Neuronal stem cell (in vitro differentiated cells): ENCODE data around the gene LY9.

ENCODE experiments used
- DNase-seq: peaks from one replicate; pipeline ENCODE4 v3.0.0-alpha.2; 2013; ENCODE audit warnings: low spot score
- H2AFZ ChIP-seq: one replicate; pipeline ENCODE4 v1.6.1; 2013; ENCODE audit warnings: mild to moderate bottlenecking, low read length, inconsistent platforms
- H2AK5ac ChIP-seq: 2 replicates; pipeline ENCODE4 v1.6.1; 2013; ENCODE audit warnings: low read depth, mild to moderate bottlenecking, inconsistent platforms, low read length, moderate library complexity, mixed read lengths
- H2BK120ac ChIP-seq: 2 replicates; pipeline ENCODE4 v1.6.1; 2013; ENCODE audit warnings: low read depth, mild to moderate bottlenecking, inconsistent platforms, low read length, moderate library complexity, mixed read lengths
- H2BK12ac ChIP-seq: one replicate; pipeline ENCODE4 v1.6.1; 2013; ENCODE audit warnings: low read length, inconsistent platforms
- H2BK15ac ChIP-seq: 2 replicates; pipeline ENCODE4 v1.6.1; 2013; ENCODE audit warnings: mild to moderate bottlenecking, low read length, inconsistent platforms, mixed read lengths
- H2BK5ac ChIP-seq: one replicate; pipeline ENCODE4 v1.6.1; 2013; ENCODE audit warnings: inconsistent platforms, mild to moderate bottlenecking, low read length, moderate library complexity
- H3K14ac ChIP-seq: one replicate; pipeline ENCODE4 v1.6.1; 2013; ENCODE audit warnings: low read length, inconsistent platforms
- H3K18ac ChIP-seq: 2 replicates; pipeline ENCODE4 v1.6.1; 2013; ENCODE audit warnings: low read length, inconsistent platforms
- H3K23ac ChIP-seq: 2 replicates; pipeline ENCODE4 v1.6.1; 2013; ENCODE audit warnings: low read depth, mild to moderate bottlenecking, mixed read lengths, low read length, inconsistent platforms; ENCODE audit not compliant: poor library complexity
- H3K27ac ChIP-seq: replicated peaks from 3 replicates; pipeline ENCODE4 v1.5.1; 2013; ENCODE audit warnings: low read length, inconsistent platforms
- H3K27me3 ChIP-seq, 3 experiments: 2 replicates each; pipeline ENCODE4 v1.6.1; 2013; ENCODE audit warnings: low read length in 3 of 3, mild to moderate bottlenecking in 2 of 3, inconsistent platforms in 1 of 3, low read depth in 1 of 3, mixed read lengths in 1 of 3, moderate library complexity in 1 of 3; ENCODE audit not compliant: control insufficient read depth in 3 of 3, insufficient read depth in 3 of 3
- H3K36me3 ChIP-seq, 2 donors: replicated peaks in 1 of 2; 2 replicates each; pipeline ENCODE4 v1.6.1; 2013; ENCODE audit warnings: low read length in 2 of 2; ENCODE audit not compliant: control insufficient read depth in 2 of 2, insufficient read depth in 2 of 2
- H3K4ac ChIP-seq: 2 replicates; pipeline ENCODE4 v1.6.1; 2013; ENCODE audit warnings: inconsistent platforms, mild to moderate bottlenecking, low read length, moderate library complexity
- H3K4me1 ChIP-seq, 2 donors: 1 replicate in 1 of 2; 2 replicates in 1 of 2; pipeline ENCODE4 v1.6.1; 2013; ENCODE audit warnings: low read length in 2 of 2, low read depth in 1 of 2; ENCODE audit not compliant: control insufficient read depth in 2 of 2, insufficient read depth in 1 of 2
- H3K4me2 ChIP-seq: one replicate; pipeline ENCODE4 v1.6.1; 2013; ENCODE audit warnings: mild to moderate bottlenecking, low read length, inconsistent platforms; ENCODE audit not compliant: insufficient read depth, poor library complexity, severe bottlenecking
- H3K4me3 ChIP-seq, 2 donors: 2 replicates each; pipeline ENCODE4 v1.5.1; 2013; ENCODE audit warnings: low read length in 2 of 2, mild to moderate bottlenecking in 2 of 2, inconsistent platforms in 1 of 2, moderate library complexity in 1 of 2
- H3K79me1 ChIP-seq: one replicate; pipeline ENCODE4 v1.6.1; 2013; ENCODE audit warnings: low read depth, mild to moderate bottlenecking, inconsistent platforms, low read length, moderate library complexity
- H3K9ac ChIP-seq: one replicate; pipeline ENCODE4 v1.6.1; 2013; ENCODE audit warnings: mild to moderate bottlenecking, low read depth, low read length, inconsistent platforms; ENCODE audit not compliant: poor library complexity
- H3K9me3 ChIP-seq, 2 donors: replicated peaks in 1 of 2; 2 replicates each; pipeline versions ENCODE3 to v1.6.1; 2013; ENCODE audit warnings: low read length in 2 of 2, mild to moderate bottlenecking in 2 of 2, inconsistent platforms in 1 of 2, low read depth in 1 of 2, mixed read lengths in 1 of 2, moderate library complexity in 1 of 2; ENCODE audit not compliant: control insufficient read depth in 2 of 2, insufficient read depth in 1 of 2
- H4K8ac ChIP-seq: one replicate; pipeline ENCODE4 v1.6.1; 2013; ENCODE audit warnings: low read depth, mild to moderate bottlenecking, inconsistent platforms, low read length, moderate library complexity
- H4K91ac ChIP-seq: one replicate; pipeline ENCODE4 v1.6.1; 2013; ENCODE audit warnings: low read length, low read depth, mild to moderate bottlenecking, inconsistent platforms; ENCODE audit not compliant: poor library complexity
- WGBS, 2 donors: extraction: QIAGEN DNeasy Blood & Tissue Kit; methylation state at CpG; one replicate each; pipeline ENCODE4 v1.1.7; 2013; ENCODE audit warnings: missing lambda C conversion rate in 2 of 2, mixed read lengths in 1 of 2; ENCODE audit not compliant: insufficient read length in 2 of 2, insufficient replicate concordance in 1 of 2; ENCODE audit errors: extremely low coverage in 2 of 2; 5-methylcytosine and 5-hydroxymethylcytosine counted together

Gene LY9

DNA sequence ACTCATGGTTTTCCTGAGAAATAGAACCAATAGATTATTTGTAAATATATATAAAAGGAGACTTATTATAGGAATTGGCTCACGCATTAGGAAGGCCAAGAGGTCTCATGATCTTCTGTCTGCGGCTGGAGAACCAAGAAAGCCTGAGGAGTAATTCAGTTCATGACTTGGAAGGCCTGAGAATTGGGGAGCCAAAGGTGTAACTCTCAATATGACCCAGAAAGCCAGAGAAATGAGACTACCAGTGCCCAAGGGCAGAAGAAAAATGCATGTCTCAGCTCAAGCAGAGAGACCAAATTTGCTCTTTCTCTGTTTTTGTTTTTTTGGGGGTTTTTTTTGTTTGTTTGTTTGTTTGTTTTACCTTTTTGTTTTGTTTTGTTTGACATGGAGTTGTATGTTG, 37.5 kb upstream of the LY9 start:
- WGBS, 2 donors: no CpG with 5 or more reads among the region's 2 CpGs
- DNase-seq: no peak
- H2AK5ac ChIP-seq: no peak overlapping the region
- H3K36me3 ChIP-seq: no peaks in the 10 kb centered on the region
- H3K14ac ChIP-seq: no peak overlapping the region
- H3K27me3 ChIP-seq: no peaks in the 10 kb centered on the region
- H2BK15ac ChIP-seq: no peak overlapping the region
- H3K9ac ChIP-seq: no peak overlapping the region
- no peaks in the 10 kb centered on the region for H3K4me1 ChIP-seq
- no peak overlapping the region for H2BK120ac ChIP-seq
- no peak overlapping the region for H3K4ac ChIP-seq
- H2BK5ac ChIP-seq: no peak overlapping the region
- no peak overlapping the region for H4K91ac ChIP-seq
- no peaks in the 10 kb centered on the region for H3K9me3 ChIP-seq
- no peak overlapping the region for H3K18ac ChIP-seq
- H2BK12ac ChIP-seq: no peak overlapping the region
- H3K23ac ChIP-seq: no peak overlapping the region
- H4K8ac ChIP-seq: no peak overlapping the region
- H3K79me1 ChIP-seq: no peaks in the 10 kb centered on the region
- no peak overlapping the region for H3K4me3 ChIP-seq
- H3K4me2 ChIP-seq: no peak overlapping the region
- no peak overlapping the region for H2AFZ ChIP-seq
- H3K27ac ChIP-seq: no peak overlapping the region

DNA sequence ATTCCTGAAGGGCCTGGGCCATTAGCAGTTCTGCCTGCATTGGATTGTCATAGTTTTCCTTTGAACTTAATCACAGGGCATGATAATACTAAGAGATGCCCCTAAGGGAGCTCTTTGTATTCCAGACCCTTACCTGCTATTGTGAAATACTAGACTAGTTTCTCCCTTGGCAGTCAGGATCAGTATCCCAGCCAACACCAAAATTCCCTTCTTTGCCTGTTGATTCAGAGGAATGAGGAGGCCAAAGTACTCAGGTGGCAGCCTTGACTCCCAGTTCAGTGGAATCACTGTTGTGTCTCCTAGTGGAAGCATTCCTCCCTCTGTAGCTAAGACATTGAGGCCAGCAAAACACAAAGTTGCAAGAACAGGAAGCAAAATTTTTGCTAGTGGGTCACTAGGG, 36.2 kb upstream of the LY9 start:
- Histone ChIP-seq H2BK12ac (no peak overlapping the region), H3K36me3 (no peaks in the 10 kb centered on the region), H3K23ac (no peak overlapping the region), H3K79me1 (no peaks in the 10 kb centered on the region), H3K9ac (no peak overlapping the region), H3K27me3 (no peaks in the 10 kb centered on the region), H3K4me2 (no peak overlapping the region), H3K9me3 (no peaks in the 10 kb centered on the region), H3K18ac (no peak overlapping the region), H2BK120ac (no peak overlapping the region), H4K91ac (no peak overlapping the region), H3K4ac (no peak overlapping the region), H3K4me3 (no peak overlapping the region), H2AFZ (no peak overlapping the region), H2AK5ac (no peak overlapping the region), H3K27ac (no peak overlapping the region), H3K4me1 (no peaks in the 10 kb centered on the region), H2BK5ac (no peak overlapping the region), H3K14ac (no peak overlapping the region), H4K8ac (no peak overlapping the region), H2BK15ac (no peak overlapping the region)
- DNase-seq: no peak

DNA sequence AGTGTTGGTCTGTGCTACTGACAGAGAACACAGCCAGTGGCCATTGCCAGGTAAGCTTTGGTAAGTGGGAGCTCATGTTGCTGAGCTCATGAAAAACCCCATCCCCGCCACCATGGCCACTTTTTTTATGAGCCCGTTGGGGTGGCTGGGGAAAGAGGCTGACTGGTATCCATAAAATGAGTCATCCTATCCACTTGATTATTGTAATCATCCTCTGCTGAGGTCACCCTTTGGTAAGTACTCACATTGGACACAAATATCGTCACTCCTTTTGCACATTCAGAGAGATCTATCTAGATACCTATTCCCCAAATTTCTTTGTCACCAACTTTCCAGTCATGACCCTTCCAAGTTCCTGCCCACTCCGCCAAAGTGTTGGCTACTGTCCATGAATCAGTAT, 34.9 kb upstream of the LY9 start:
- H2BK120ac ChIP-seq: no peak overlapping the region
- H3K9ac ChIP-seq: no peak overlapping the region
- H3K4me2 ChIP-seq: no peak overlapping the region
- H4K91ac ChIP-seq: no peak overlapping the region
- H3K4ac ChIP-seq: no peak overlapping the region
- no peak for DNase-seq
- no peaks in the 10 kb centered on the region for H3K9me3 ChIP-seq
- no peak overlapping the region for H3K23ac ChIP-seq
- H2AK5ac ChIP-seq: no peak overlapping the region
- no peak overlapping the region for H3K18ac ChIP-seq
- no peak overlapping the region for H4K8ac ChIP-seq
- H3K36me3 ChIP-seq: no peaks in the 10 kb centered on the region
- no peaks in the 10 kb centered on the region for H3K4me1 ChIP-seq
- no peak overlapping the region for H3K27ac ChIP-seq
- no peak overlapping the region for H2BK15ac ChIP-seq
- no peak overlapping the region for H2AFZ ChIP-seq
- no peak overlapping the region for H2BK12ac ChIP-seq
- H3K14ac ChIP-seq: no peak overlapping the region
- H3K79me1 ChIP-seq: no peaks in the 10 kb centered on the region
- H3K27me3 ChIP-seq: no peaks in the 10 kb centered on the region
- no peak overlapping the region for H3K4me3 ChIP-seq
- WGBS, 2 donors: no CpG with 5 or more reads among the region's 4 CpGs
- H2BK5ac ChIP-seq: no peak overlapping the region

- Histone ChIP-seq H3K4me3 (no peak overlapping the region), H3K27ac (no peak overlapping the region), H4K8ac (no peak overlapping the region), H3K4ac (no peak overlapping the region), H3K14ac (no peak overlapping the region), H2BK120ac (no peak overlapping the region), H2BK12ac (no peak overlapping the region), H3K9ac (no peak overlapping the region), H4K91ac (no peak overlapping the region), H2BK5ac (no peak overlapping the region), H3K23ac (no peak overlapping the region), H3K18ac (no peak overlapping the region), H3K79me1 (no peaks in the 10 kb centered on the region), H3K4me2 (no peak overlapping the region), H2BK15ac (no peak overlapping the region), H3K27me3 (no peaks in the 10 kb centered on the region), H3K4me1 (no peaks in the 10 kb centered on the region), H3K36me3 (no peaks in the 10 kb centered on the region), H2AFZ (no peak overlapping the region), H3K9me3 (no peaks in the 10 kb centered on the region), H2AK5ac (no peak overlapping the region)
- DNase-seq: no peak
- no CpG with 5 or more reads among the region's 2 CpGs for WGBS, 2 donors
Measured at GRCh38 chr1:160761886-160762285, 34.1 kb upstream of the LY9 start.
